Central memory CD8-positive, alpha-beta T cell (primary cell): Measurements from ENCODE around the gene ZNF454.

Experiments used
- ATAC-seq: fragments of 150-1000 bp; cut with Tn5 transposase; replicated peaks from 2 replicates; pipeline ENCODE4 v1.10.0; 2022; ENCODE audit warnings: mild to moderate bottlenecking, moderate FRiP score, moderate number of reproducible peaks; ENCODE audit not compliant: poor library complexity, severe bottlenecking; ENCODE audit errors: extremely low read depth
- DNase-seq, 2 donors: peaks; one replicate each; pipeline ENCODE4 v3.0.0; 2021; ENCODE audit warnings: low spot score in 2 of 2
- H3K27ac Mint-ChIP-seq: one replicate; pipeline ENCODE4 v1.8.0; 2022; ENCODE audit warnings: low read depth, mild to moderate bottlenecking, moderate library complexity, mixed read lengths
- H3K27me3 Mint-ChIP-seq: one replicate; pipeline ENCODE4 v1.8.0; 2022; ENCODE audit warnings: mixed read lengths
- H3K36me3 Mint-ChIP-seq: one replicate; pipeline ENCODE4 v1.8.0; 2022; ENCODE audit warnings: mild to moderate bottlenecking, moderate library complexity, mixed read lengths; ENCODE audit not compliant: insufficient read depth
- H3K4me1 Mint-ChIP-seq: one replicate; pipeline ENCODE4 v1.8.0; 2022; ENCODE audit warnings: mixed read lengths
- H3K4me3 Mint-ChIP-seq: one replicate; pipeline ENCODE4 v1.8.0; 2022; ENCODE audit warnings: mild to moderate bottlenecking, moderate library complexity, mixed read lengths
- H3K9me3 Mint-ChIP-seq: one replicate; pipeline ENCODE4 v1.8.0; 2022; ENCODE audit warnings: mixed read lengths

Gene ZNF454

DNA sequence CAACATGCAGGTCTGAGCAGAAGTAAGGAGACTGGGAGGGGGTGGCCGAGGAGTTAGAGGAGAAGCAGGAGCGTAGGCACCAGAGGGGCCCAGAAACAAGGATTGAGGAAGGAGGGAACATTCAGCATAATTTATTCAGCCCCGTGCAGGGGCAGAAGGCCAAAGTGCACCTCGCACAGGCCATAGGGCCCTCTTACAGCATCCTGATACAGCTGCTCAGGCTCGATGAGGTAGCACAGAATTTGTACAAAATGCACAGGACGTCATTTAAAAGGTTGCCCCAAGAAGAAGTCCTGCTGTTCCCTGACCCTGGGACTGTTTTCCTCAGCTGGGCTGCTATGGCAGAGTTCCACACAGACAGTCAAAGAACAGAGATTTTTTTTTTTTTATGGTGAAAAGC, 56.2 kb downstream of the ZNF454 start:
- DNase-seq = no peak
- Mint-ChIP-seq H3K27me3 (peaks cover 59% of the 10 kb centered on the region), H3K27ac (no peak overlapping the region), H3K9me3 (no peaks in the 10 kb centered on the region), H3K4me1 (no peaks in the 10 kb centered on the region), H3K4me3 (no peak overlapping the region), H3K36me3 (peaks cover 1% of the 10 kb centered on the region)
- ATAC-seq = no peak

DNA sequence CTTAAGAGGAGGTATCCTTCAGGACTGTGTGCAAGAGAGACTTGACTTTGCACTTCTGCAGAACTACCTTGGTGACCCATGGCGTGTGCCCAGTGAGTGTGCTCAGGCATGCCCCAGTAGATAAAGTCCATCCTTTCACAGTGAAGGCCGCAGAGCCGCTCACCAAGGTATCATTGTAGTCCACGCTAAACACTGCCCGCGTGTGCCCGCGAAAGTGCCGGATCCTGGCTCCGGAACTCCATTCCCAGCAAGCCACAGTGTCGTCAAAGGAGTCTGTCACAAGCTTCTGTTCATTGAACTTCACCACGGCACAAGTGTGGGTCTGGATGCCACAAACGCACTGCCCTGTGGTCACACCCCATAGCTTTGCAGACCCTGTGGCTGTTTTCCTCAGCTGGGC, 57.4 kb downstream of the ZNF454 start:
- peaks cover 58% of the 10 kb centered on the region for H3K27me3 Mint-ChIP-seq
- no peak overlapping the region for H3K27ac Mint-ChIP-seq
- DNase-seq (no peak), ATAC-seq (no peak)
- peaks cover 1% of the 10 kb centered on the region for H3K36me3 Mint-ChIP-seq
- H3K4me3 Mint-ChIP-seq = no peak overlapping the region
- H3K4me1 Mint-ChIP-seq = no peaks in the 10 kb centered on the region
- H3K9me3 Mint-ChIP-seq = no peaks in the 10 kb centered on the region

DNA sequence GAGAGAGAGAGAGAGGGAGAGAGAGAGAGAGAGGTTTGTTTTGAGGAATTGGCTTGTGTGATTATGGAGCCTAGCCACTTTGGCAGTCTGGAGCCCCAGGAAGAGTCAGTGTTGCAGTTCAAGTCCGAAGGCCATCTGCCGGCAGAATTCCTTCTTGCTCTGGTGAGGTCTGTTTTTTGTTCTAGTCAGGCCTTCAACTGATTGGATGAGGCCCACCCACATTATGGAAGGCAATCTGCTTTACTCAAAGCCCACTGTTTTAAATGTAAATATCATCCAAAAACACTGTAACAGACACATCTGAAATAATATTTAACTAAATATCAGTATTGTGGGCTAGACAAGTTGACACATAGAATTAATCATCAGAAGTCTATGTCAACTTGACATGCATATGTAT, 65.6 kb downstream of the ZNF454 start:
- Mint-ChIP-seq H3K9me3 (peaks cover 6% of the 10 kb centered on the region), H3K4me3 (no peak overlapping the region), H3K27ac (no peak overlapping the region), H3K27me3 (peaks cover 59% of the 10 kb centered on the region), H3K4me1 (no peaks in the 10 kb centered on the region), H3K36me3 (no peaks in the 10 kb centered on the region)
- ATAC-seq (no peak), DNase-seq (no peak)

DNA sequence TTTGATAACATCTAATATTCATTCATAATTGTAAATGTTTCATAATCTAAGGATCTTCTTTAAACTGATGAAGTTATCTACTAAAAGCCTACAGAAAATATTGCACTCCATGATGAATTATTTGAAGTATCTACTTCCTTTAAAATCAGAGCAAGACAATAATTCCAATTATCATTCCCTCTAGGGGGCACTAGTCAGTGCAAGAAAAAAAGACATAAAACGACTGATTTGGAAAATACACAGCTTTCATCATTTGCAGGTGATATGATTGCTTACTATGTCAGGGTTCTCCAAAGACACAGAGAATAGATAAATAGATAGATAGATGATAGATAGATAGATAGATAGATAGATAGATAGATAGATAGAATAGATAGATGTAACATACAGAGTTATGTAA, 67.7 kb downstream of the ZNF454 start:
- Mint-ChIP-seq H3K9me3 (peaks cover 12% of the 10 kb centered on the region), H3K27ac (no peak overlapping the region), H3K27me3 (peaks cover 51% of the 10 kb centered on the region), H3K4me3 (no peak overlapping the region), H3K4me1 (no peaks in the 10 kb centered on the region), H3K36me3 (no peaks in the 10 kb centered on the region)
- ATAC-seq (no peak), DNase-seq (no peak)
